Stimulated activated CD8-positive, alpha-beta memory T cell treated with anti-CD3 and anti-CD28 coated beads, Interleukin-2, amount 100 ng/mL, for 1 hour (primary cell): ENCODE data around the gene KAT6B.

Experiments
- DNase-seq, 2 donors: peaks; one replicate each; pipeline ENCODE4 v3.0.0-alpha.2; 2020; ENCODE audit warnings: low read depth in 2 of 2

Gene KAT6B

DNA sequence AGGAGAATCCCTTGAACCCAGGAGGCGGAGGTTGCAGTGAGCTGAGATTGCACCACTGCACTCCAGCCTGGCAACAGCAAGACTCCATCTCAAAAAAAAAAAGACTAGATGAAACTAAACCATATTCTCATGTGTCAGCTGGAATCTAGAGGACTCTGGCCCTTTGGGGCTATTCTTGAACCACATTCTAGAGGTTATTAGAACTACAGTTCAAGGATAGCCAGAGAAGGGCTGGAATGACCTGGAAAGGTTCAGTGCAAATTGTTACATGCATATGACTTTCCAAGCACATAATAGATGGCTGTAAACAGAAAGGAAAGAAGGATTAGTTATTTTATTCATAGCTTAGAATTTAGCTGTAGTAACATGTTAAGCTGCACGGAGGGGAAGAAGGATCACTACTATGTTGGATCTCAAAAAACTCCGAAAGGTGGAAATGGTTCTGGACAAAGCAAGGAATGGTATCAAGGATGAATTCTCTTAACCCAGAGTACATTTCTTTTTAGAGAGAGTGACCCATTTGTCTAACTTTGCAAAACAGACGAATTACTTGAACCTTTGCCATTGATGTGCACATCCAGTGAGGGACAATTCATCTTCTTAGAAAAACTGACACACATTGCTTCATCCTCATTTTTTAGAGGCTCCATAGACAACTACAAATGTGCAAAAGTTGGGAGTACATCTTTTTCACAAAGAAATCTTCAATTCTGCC is 161.1 kb downstream of the KAT6B start:
- no peak for DNase-seq

DNA sequence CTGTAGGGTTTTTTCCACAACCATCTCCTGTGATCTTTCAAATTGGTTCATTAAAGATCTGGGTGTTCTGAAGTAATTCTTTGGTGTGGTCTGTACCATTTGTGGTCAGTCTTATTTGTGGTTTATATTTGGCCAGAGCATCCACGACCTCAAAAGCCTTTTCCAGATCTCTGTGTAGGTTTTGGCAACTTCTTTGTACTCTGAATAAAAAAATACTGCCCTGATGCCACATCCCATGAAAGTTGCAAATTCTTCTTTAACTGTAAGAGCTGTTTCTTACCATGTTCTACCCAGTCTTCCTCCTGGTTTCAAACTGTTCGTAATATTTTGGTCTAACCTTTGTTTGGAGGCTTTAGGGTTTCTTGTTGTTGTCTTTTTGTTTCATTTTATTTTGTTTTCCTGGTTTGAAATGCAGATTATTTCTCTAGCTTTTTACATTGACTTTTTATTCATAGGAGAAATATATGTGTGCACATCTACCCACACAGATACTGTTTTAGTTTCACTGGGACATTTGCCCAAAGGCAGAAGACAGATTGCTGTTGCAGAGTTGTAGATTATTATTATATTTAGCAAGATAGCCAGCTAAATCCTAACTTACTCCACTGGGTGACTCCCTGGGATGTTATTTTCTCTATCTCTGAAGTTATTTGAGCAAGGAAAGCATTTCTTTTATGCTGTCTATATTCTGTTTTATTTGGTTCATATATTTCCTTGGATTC is 161.8 kb downstream of the KAT6B start:
- DNase-seq, result no peak

DNA sequence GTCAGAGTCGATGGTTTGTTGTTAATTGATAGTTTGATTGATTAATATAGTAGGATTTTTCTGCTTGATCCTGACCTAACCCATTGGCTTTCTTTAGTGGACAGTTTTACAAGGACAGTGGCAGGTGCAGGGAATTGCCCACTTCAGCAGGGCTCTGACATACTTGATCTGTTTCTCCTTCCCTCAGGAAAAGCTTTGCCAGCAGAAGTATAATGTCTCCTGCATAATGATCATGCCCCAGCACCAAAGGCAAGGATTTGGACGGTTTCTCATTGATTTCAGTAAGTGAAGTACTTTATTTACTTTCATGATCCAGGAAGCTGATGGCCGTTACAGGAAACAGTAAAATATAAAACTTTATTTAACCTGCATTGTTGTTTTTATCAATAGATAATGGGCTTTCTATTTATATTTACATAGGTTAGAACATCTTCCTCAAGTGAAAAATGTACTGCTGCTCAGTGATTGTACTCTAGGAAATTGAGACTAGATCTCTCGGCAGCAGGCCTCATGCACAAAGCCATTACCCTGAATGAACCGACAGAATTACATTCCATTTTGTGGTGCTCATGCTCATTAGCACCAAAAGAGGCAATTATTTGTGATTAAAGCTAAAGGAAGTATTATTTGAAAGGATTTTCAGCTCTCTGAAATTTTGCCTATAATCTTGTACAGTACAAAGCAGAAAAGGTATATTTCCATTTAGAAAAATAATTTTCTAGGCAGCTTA is 162.6 kb downstream of the KAT6B start:
- DNase-seq, result no peak

DNA sequence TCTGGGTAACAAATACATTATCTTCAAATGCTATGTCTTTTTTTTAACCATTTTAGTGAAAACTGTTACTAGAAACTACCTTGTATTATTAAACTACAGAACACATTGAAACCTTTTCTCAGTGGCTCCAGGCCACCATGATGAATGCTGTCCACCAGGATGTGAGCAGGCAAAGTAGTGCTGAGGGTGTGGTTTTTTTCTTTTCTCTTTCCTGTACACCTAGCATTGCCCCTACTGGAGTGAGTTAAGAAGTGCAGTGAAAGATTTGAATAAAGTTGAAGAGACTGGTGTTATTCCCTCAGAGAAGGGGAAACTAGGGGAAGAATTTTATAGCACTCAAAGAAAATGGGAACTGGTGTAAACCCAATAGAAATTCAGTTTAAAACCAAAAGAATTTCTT is 165.0 kb downstream of the KAT6B start:
- DNase-seq, result no peak

DNA sequence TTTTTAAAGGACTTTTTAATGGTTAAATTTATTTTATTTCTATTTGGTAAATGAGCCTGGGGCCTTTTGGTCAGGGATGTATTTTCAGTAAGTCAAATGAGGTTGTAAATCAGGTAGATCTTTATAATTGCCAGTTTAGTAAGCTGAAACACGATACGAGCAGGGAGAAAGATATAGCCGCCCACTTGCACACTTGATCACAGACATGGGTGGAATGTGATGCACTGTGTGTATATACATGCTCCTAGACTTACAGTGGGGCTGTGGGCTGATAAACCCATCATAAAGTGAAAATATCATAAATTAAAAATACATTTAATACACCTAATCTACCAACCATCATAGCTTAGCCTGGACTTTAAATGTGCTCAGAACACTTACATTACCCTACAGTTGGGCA is 165.7 kb downstream of the KAT6B start:
- no peak for DNase-seq

DNA sequence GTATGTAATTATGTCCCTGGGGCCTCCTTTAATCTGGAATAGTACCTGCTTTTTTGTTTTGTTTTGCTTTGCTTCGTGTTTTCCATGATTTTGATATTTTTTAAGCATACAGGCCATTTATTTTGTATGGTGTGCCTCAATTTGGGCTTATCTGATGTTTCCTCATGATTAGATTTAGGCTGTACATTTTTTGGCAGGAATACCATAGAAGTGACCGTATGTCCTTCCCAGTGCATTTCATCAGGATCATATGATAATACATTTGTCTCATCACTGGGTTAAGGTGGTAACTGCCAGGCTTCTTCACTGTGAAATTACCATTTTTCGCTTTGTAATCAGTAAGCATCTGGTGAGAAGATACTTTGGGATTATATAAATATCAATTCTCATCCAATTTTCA is 167.2 kb downstream of the KAT6B start:
- DNase-seq, result no peak

DNA sequence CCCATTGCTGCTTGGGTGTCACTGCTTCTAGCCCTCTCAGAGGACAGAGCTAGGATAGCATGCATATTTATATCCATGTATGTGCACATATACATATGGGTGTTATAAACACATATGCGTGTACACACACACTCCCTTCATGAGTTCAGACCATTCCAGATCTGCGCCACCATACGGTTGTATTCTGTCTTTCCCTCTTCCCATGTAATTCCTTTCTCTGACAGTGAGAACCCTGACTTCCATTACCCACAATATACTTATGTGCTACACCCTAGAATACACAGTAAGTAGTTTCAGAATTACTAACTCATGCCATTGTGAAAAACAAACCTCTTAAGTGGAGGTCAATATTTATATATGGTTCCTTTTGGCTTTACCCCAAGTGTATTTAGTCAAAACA is 168.5 kb downstream of the KAT6B start:
- DNase-seq, result no peak

DNA sequence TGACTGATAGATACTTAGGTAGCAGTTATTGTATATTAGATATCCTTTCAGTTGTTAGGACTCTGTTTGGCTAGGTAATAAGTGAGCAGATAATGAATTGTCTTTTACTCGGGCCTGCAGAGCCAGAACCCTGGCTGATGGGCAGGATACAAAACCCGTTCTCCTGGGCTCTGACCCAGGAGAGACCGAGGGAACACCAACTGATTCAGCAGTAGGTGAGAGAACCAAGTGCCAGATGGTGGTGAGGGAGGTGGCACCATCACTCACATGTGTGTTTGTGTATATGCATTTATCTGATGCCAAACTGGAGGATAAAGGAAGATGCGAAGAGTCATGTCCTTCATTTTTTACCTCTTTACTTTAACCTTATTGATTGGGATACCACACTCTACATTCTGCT is 169.4 kb downstream of the KAT6B start:
- DNase-seq, result no peak

DNA sequence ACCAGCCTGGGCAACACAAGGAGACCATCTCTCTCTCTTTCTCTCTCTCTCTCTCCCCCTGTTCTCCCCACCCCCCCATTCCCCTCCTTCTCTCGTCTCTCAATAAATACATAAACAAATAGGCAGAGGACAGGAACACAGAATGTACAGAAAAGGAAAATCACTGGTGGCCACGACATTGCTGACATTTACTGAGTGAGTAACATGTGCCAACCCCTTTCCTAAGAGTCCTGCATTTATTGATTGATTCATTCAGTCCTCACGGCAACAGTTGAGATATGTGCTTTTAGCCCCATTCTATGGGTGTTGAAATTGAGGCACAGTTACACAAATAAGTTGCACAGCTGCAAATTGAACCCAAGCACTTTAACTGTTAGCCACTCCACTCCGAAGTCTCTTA is 170.8 kb downstream of the KAT6B start:
- no peak for DNase-seq

DNA sequence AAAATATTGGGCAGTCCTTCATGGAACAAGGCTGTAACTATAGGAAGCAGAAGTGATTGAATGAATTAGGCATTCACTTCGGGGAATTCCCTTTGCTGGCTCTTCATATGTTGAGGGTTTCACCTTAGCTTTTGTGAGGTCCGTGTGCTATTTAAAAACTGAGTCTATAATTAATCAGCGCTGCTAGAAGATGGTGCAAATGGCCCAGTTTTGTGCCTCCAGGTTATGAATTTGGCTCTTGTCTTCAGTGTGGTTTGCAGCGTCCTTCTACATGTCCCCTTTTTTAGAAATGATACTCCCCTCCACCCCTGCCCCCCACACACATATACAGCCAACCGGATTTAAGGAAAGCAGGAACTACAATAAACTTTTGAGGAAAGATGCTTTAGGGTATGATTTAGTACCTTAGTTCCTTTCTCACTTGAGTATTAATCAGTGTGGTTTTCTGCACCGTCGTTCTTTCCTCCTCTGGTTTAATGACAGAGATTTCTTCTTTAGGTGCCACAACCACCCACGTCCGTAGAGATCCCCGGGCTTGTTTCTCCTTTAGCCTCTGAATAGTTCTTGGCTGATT is 174.4 kb downstream of the KAT6B start:
- no peak for DNase-seq

DNA sequence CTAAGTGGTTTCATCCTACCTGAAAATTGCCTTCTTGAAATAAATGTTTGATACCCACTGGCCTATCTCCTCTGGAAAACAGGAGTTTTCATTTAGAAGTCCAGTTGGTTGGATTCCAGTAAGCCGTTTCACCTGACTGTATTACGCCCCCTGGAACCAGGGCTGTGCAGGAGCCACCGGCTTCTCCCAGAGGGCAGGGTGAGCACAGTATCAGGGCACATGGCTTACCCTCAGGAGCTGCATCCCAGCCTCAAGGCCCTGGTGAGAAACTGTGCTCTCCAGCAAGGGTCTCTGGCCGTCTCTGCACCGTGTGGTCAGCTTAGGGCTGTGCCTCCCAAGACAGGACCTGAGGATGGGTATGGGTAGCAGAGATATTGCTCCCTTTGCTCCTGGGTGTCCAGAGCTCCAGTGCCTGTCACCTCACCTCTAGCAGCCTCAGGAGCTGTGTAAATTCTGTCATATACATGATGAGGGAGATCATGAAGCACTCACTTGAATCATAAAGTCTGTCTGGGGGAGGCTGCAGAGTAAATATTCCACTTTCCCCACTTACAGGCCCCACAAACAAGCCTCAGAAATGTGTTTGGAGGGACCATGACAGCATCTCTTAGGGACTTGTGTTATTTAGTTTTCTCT is 175.4 kb downstream of the KAT6B start:
- DNase-seq, result no peak

DNA sequence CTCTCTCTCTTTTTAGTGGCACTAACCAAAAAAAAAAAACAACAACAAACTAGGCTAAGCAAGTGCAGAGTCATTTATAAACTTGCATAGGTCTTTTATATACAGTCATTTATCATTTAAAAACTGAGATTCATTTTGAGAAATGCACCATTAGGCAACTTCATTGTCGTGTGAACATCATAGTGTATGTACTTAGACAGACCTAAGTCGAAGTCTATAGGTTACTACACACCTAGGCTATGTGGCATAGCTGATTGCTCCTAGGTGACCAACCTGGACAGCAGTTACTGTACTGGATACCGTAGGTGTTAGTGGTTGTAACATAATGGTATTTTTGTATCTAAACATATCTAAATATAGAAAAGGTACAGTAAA is 175.9 kb downstream of the KAT6B start:
- DNase-seq, result no peak

DNA sequence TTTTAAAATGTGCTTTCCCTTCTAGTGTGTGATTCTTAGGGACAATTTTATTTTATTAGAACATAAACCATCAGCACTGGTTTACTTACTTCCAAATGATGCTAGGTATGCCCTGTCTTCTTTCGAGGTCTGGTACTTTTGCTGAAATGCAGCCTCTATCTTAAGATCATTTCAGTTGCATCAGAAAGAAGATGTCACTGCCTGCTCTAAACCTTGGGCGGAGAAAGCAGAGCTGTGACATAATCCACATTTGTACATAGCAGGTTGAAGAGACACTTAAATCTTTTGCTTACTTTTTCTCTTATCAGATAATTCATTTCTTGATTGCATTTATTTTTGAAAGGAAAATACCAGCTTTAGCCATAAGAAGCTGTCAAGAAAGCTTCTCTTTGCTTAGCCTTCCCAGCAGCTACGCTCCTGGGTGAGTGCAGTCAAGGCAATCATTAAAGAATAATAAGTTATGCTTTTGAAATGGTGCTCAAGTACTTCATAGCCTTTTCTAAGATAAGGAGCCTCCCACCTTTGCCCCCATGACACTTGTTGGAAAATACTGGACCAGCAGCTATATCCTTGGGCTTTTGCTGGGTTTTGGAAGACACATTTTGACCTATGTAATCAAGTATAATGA is 176.7 kb downstream of the KAT6B start:
- DNase-seq, result no peak

DNA sequence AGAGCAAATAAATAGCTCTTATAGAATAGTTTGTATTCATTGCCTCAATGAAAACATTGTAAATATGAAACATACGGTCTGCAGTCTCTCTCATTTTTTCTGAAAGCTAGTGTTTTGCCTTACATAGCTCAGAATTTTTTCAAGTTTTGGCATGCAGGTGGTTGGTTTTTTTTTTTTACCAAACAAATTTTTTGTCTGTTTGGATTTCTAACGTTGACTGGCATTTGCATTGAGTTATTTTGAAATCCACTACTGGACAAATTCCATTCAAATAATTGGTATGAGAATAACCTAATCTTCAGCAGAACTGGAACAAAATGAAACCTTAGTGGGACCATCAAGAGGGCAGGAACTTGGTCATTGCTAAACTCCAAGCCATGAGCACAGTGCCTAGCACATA is 177.5 kb downstream of the KAT6B start:
- DNase-seq, result no peak

DNA sequence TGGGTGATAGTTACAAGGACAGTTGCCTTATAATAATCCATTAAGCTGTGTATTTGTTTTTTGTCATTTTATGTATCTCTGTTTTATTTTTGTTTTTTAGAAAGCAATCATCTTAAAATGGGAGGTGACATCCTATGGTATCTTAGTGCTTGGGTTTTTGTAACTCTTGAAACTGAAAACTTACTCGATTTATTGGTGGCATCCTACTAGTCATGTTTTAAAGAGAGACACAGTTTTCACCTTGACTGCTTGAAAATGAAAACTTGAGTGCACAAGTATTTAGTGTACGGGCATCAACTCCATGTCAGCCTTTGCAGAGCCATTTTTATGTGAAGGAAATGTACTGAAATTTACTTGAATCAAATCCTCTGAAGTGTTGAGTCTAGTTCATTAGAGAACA is 181.2 kb downstream of the KAT6B start:
- no peak for DNase-seq

DNA sequence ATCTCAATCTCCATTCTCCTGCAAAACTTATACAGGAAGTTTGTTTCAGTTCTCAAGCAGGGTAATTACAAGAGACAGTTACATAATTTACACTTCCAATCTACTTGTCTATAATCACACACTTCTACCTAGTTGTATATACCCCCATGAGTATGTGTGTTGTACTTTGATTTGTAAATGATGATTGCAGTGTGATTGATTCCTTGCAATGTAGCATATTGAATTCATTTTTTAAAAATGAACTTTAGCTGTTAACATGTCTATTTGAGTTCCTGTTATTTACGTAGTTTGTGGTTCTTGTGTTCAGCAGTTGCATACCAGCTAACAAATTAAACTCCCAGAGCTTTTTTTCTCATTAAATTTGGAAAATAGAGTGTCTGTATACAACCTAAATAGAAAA is 182.6 kb downstream of the KAT6B start:
- no peak for DNase-seq

DNA sequence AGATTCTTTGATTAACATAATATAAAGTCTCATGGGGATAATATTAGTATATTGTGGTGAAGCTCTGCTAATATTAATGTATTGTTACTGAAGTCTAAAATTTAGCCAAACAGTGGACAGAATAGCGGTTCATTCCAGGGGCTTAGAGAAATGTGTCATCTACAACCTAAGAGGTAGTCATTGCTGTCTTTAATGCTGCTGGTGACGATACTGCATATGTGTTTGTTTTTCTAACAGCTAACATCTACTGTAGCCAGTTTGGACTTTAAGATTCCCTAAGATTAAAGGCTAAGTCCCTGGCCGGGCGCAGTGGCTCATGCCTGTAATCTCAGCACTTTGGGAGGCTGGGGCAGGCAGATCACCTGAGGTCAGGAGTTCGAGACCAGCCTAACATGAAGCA is 183.0 kb downstream of the KAT6B start:
- no peak for DNase-seq

DNA sequence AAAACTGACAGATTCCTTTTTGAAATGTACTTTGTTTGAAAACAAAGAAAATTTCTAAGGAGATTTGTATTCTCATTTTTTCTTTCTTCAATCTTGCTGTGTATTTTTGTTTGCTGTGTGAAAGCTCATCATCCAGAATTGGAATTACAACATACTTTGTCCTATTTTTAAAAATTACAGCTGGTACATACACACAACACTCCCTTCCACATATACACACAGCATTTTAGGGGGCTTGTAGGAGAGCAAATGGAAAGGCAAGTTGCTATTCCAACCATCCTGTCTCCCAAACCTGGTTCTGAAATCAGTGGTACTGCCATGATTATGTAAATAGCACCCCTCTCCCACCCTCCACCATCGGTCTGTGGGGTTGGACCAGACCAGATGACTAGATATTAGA is 184.0 kb downstream of the KAT6B start:
- DNase-seq, result no peak

DNA sequence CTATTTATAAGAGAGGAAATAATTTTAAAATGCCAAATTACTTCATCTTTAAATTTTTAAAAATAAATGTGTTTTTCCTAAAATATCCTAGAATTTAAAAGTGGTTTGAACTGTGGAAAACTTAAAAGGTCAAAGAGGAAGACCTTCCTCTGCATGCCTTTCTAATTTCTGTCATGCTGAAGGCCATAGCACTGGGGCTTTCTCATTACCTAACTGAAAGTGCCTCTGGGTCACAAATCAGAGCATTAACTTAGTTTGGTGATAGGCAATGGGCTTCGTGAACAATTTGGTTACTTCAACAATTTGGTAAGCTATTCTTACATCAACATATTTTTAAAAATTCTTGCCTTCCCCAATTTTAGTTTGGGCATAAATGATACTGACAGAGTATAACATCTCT is 184.8 kb downstream of the KAT6B start:
- no peak for DNase-seq

DNA sequence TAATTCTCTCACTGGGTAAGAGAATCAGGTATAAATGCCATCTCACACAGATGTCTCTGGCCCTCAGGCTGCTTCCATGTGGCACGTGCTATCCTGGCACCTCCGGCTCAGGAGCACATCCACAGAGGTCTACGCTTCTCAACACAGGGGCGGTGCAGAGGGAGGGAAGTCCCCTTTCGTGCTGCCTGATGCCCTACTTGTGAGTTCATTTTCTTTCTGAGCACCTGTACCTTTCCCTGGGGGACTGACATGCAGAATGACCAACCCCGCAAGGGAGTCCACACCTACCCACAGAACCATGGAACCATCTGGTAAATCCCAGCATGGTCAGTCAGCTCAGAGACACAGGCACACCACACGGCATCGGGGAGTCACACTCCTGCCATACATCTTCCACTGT is 186.1 kb downstream of the KAT6B start:
- DNase-seq, result no peak

DNA sequence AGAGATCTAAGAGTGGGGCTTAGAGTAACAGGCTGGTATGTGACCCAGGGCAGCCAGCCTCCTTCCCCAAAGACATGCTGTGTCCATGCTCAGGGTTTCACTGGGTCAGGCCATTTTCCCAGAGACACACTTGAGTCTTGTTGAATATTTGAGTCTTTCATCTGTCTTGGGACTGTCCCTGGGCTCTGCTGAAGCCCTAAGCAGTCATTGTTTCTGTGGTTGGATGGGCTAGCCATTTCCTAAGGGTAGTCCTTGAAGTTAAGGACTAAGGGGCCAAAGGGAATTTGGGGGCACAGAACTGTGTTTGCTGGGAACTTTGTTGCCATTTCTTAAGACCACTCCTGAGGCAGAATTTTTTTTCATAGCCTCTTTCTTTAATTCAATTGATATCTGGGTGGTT is 186.6 kb downstream of the KAT6B start:
- DNase-seq, result no peak

DNA sequence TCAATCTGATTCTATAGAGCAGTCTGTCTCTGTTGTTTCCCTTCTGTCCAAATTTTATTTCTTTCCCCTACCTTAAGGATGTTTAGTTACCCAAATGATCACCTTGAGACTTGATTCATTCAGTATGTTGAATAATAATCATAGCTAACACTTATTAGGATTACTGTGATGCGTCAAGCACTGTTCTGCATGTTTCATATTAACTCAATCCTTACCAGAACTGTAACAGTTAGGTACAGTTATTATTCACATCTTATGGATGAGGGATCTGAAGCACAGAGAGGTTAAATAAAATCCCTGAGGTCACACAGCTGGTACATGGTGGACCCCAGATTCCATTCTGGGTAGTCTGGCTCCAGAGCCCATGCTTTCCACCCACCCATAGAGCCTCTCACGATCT is 187.1 kb downstream of the KAT6B start:
- no peak for DNase-seq
